Lower leg skin (tissue), 3 donors: Measurements from ENCODE around the gene PPL.

Experiments
- POLR2A ChIP-seq, 2 donors: fragments of 450-650 bp; IDR thresholded peaks; one replicate each; pipeline ENCODE4 v1.6.1; 2016 to 2017; ENCODE audit warnings: antibody characterized with exemption in 2 of 2, mild to moderate bottlenecking in 1 of 2, moderate library complexity in 1 of 2
- TF ChIP-seq, protein P1 (sequence below), 3 donors: fragments of 450-650 bp; IDR thresholded peaks; one replicate each; pipeline ENCODE4 v1.5.1; 2016; ENCODE audit warnings: antibody characterized with exemption in 3 of 3, mild to moderate bottlenecking in 3 of 3, moderate library complexity in 2 of 3

DNA sequence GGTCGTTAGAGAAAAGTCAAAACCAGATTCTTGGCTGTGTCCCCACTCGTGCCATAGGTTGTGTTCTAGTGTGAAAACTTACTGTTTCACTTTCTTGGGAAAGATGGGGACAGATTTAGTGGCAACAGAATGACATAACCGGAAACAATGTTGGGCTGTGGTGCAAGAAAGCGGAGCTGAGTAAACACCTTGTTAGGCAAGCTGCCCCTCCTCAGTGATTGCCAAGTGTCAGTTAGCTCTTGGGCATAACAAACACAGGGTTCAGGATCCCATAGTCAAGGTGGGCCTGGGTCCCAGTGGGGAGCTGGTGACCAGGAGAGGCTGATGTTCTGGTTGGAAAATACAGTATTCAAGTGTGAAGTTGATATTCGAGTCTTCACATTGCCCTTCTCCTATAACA is 74.3 kb downstream of the PPL start:
- TF ChIP-seq, protein P1, sequence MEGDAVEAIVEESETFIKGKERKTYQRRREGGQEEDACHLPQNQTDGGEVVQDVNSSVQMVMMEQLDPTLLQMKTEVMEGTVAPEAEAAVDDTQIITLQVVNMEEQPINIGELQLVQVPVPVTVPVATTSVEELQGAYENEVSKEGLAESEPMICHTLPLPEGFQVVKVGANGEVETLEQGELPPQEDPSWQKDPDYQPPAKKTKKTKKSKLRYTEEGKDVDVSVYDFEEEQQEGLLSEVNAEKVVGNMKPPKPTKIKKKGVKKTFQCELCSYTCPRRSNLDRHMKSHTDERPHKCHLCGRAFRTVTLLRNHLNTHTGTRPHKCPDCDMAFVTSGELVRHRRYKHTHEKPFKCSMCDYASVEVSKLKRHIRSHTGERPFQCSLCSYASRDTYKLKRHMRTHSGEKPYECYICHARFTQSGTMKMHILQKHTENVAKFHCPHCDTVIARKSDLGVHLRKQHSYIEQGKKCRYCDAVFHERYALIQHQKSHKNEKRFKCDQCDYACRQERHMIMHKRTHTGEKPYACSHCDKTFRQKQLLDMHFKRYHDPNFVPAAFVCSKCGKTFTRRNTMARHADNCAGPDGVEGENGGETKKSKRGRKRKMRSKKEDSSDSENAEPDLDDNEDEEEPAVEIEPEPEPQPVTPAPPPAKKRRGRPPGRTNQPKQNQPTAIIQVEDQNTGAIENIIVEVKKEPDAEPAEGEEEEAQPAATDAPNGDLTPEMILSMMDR (IDR thresholded peaks at IDR 0.05) = no peak
- no peak for TF ChIP-seq POLR2A (IDR thresholded peaks at IDR 0.05)
